Measurements from ENCODE around the gene TTC5.
A peak's percentile ranks its signal among the peaks of the same experiment; 100 is the strongest.
"Not testable (repeated sequence)": the region's sequence is repeated elsewhere in the genome, so short reads cannot be mapped to it uniquely, and the experiment has no call there.

TTC5 gene

GRCh38 chr14:20305265-20306078 is at the start of gene TTC5:
Gene TTC5, minus strand, starts transcription at chr14:20305951. Its CDS starts 14 bp downstream, at chr14:20305937.
- DNase-seq: peak; percentile 93

DNA sequence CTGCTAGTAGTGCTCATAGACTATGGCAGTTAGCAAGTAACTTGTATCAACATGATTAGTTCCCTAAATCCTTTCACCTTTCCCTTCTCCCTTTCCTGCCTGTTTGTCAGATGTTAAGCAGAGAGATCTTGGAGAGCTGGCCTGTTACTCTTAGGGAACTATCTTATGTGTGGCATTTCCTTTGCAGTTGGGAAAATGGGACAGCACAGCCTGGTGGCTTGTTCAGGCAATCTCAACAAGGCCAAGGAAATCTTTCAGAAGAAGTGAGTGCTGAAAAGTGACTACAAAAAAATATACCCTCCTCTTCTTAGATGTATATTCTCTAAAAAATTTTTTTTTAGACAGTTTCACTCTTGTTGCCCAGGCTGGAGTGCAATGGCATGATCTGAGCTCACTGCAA is 45.1 kb upstream of the TTC5 start:
- no peak for DNase-seq

- no peak for DNase-seq
These were observed 44.5 kb upstream of the TTC5 start for GRCh38 chr14:20350282-20350681.

DNA sequence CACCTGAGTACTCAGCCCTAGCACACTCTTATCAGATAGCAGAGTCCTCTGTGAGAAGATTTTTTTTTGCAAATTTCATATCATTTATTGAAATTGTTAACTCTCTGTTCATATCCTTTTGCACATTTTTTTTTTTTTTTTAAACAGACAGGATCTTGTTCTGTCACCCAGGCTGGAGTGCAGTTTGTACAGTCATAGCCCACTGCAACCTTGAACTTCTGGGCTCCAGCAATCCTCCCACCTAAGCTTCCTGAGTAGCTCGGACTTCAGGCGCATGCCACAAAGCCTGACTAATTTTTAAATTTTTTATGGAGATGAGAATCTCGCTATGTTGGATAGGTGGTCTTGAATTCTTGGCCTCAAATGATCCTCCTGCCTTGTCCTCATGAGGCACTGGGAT is 42.0 kb upstream of the TTC5 start:
- DNase-seq: no peak

DNA sequence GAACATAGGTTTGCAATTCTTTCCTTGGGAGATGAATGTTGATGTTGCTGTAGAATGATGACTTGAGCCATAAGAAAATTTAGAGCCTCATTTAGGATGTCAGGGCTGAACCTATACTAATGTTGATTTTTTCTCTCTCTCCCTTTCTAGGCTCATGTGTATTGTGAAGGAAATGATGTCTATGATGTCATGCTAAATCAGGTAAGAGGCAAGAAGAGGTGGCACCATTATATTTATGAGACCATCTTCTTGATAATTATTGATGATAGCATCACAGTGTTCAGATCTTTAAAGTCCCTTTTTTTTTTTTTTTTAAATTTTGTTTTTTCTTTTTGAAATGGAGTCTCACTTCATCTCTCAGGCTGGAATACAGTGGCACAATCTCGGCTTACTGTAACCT is 41.0 kb upstream of the TTC5 start:
- no peak for DNase-seq

DNA sequence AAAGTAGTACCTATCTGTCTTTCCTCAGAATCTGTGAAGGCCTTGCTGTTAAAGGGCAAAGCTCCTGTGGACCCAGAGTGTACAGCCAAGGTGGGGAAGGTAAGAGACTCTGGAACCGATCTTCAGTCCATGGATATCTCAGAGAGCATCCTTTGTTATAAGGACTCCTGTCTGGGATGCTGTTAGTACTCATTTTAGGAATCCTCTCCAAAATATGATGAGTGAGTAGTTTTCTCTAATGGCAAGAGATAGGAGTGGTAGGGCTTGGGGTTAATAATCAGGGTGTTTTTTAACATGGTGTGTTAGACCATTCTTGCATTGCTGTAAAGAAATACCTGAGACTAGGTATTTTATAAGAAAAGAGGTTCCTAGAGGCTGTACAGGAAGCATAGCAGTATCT is 39.6 kb upstream of the TTC5 start:
- DNase-seq: no peak

- peak; percentile 84 for DNase-seq
These were observed 38.1 kb upstream of the TTC5 start for GRCh38 chr14:20343862-20344220.

- peak; percentile 100 for DNase-seq
These were observed 37.5 kb upstream of the TTC5 start, which contains the start of gene PARP2 for GRCh38 chr14:20343092-20343861. Gene PARP2, plus strand, starts transcription at chr14:20343635. Its CDS starts 7 bp downstream, at chr14:20343642.

- DNase-seq: peak; percentile 42
These were observed 35.9 kb upstream of the TTC5 start for GRCh38 chr14:20341646-20342045.

DNA sequence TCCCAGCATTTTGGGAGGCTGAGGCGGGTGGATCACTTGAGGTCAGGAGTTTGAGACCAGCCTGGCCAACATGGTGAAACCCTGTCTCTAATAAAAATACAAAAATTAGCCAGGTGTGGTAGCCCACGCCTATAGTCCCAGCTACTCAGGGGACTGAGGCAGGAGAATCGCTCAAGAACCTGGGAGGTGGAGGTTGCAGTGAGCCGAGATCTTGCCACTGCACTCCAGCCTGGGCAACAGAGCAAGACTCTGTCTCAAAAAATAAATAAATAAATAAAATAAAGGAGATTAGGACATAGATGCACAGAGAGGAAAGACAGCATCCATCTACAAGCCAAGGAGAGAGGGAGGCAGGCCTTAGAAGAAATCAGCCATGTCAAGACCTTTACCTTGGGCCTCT is 35.3 kb upstream of the TTC5 start:
- DNase-seq: not testable (repeated sequence)

GRCh38 chr14:20334017-20334416 is 28.3 kb upstream of the TTC5 start:
- no peak for DNase-seq

- DNase-seq: no peak
These were observed 27.7 kb upstream of the TTC5 start for GRCh38 chr14:20333494-20333841.

DNA sequence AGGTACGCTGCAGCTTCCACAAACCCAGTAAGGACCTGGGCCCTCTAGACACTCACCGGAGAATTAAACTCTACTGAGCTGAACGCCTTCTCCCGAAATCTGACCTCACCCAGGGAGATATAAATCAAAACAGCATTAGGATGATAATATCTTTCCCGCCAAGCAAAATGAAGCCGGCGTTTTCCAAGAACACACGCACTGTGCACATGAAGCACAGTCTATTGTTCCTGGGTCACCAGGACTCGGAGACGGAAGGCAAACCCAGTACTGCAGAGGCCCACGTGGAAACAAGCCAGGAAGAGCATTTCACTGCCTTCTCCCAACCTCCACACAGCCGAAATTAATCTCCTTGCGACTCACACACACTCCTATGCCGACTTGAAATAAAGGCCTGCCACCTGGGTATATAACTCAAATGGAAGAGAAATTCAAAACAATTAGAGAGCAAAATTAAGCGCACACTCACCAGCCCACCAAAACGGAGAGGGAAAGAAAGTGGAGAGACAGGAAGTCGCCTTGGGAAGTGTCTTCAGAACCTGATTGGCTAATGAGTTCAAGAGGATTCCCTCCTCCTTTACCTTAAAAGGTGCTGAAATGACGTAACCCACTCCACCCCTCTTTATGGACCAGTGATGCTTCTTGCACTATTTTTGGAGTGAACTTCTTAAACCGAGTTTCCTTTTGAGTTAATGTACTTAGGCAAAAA is 27.2 kb upstream of the TTC5 start, which contains the start of gene CCNB1IP1:
Gene CCNB1IP1 (minus strand): TSS at position 492 of the 706 bp plus-strand sequence. CDS start 16,756 bp downstream, outside the sequence.
- peak; percentile 99 for DNase-seq

- DNase-seq: peak; percentile 65
These were observed 26.7 kb upstream of the TTC5 start for GRCh38 chr14:20332431-20332787.

DNA sequence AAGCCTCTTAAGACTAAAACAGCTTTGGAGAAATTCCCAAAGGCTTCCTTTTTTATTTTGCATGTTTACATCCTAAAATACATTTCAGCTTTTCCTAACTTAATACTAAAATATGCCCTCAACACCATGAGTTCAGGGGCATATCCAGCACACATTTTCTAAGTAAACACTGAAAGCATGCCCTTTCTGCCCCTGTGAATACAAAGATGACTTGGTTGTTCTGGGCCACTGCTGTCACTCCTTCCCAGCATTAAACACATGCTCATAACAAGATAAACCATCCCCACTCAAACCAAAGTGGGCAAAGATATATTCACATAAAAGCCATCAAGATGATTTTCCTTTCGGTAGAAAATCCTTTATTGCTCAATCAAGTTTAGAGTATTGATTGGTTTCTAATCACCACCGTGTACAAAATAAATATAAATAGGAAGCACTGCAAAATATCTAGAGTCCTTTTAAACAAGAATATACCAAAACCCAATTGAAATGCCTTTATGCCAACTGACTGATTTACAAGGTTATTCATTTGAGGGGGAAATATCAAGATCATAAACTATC is 25.4 kb upstream of the TTC5 start:
- DNase-seq: no peak

DNA sequence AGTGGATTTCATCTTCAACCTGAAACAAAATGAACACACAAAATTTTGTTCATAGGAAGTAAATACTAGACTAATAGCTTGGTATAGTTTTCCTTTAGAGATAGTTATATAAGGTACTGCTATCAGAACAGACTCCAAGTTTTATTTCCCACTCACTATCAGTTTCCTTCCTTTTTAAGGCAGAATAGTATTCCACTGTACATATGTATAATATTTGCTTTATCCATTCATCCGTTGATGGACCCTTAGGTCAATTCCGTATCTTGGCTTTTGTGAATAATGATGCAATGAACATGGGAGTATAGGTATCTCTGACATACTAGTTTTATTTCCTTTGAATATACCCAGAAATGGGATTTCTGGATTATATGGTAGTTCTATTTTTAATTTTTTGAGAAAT is 23.6 kb upstream of the TTC5 start:
- DNase-seq: no peak

GRCh38 chr14:20328705-20329104 is 23.0 kb upstream of the TTC5 start:
- no peak for DNase-seq

DNA sequence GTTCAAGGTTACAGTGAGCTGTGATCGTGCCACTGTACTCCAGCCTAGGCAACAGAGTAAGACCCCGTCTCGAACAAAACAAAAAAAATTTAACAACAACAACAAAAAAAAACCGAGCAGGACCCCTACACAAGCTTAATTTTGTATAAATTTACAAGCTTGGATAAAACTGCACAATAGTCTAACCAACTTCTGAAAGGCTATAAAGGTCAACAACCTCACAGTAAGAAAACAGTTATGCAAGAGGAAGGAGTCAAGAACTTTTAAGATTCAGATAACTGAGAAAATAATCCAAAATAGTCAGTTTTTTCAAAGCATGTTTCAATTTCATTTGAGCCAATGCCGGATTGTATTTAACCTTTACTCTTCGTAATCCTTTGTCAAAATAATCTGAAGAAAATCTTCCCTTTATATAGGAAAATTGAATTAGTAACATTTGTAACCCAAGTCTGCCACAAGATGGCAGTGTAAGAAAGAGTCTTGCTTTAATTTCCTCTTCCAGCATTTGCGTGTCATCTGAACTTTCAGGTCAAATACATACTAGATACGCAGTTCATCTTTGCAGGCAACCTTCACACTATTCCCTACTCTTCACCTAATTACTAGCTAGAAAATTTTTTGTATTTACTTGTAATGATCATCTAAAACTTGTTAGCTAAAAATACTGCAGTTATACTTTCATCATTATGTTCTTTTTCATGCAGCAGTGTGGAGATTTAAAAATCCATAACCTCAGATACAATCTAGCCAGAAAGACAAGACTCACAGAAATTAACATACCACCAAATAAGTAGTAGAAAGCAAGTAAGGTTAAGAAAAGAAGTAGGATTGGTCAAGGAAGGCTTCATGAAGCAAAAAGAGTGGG is 21.5 kb upstream of the TTC5 start:
- peak; percentile 88 for DNase-seq

DNA sequence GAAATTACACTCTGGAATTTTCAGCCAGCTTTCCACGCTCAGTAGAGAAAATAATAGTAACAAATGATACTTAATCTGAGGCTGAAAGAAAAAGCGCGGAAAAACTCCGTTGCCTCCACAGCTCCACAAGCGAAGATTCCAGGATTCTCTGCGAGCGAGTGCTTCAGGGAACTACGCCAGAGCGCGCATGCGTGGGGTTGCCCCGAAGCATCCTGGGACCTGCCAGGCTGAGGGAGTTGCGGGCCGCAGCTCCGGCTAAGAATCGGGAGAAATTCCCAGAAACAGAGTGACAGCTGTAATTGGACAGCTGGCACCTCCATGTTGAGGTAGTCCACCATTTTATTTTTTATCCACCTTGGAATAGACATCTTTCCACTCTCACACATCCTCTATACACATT is 12.0 kb upstream of the TTC5 start:
- no peak for DNase-seq

DNA sequence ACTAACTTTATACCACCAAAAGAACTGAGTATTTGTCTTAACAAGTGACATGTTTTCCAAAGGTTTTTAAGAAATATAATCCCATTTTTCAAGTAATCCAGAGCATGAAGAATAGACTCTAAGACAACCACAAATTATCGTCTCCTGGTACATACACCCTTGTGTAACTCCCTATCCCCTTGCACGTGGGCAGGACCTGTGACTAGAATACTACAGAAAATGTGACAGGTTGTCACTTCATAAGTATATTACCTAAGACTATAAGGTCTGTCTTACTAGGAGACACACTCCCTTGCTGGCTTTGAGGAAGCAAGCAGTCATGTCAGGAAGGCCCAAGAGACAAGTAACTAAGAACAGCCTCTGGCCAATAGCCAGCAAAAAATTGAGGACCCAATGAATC is 8.3 kb upstream of the TTC5 start:
- no peak for DNase-seq

- no peak for DNase-seq
These were observed 300 bp upstream of the TTC5 start for GRCh38 chr14:20306079-20306423.

GRCh38 chr14:20302042-20302755 is 3.6 kb downstream of the TTC5 start:
- no peak for DNase-seq
